ENCODE data around the gene GALR3. TPM values are rescaled to one million over a fixed set of nuclear protein-coding genes. Genes with fewer than 3 reads are reported as not detected.

Gene GALR3
- total RNA-seq, 1 donor from 2014 or later, result not detected

GRCh38 chr22:37822079-37822833 lies 926 bp upstream of the GALR3 start:
- no peak overlapping the region for H3K4me3 ChIP-seq
- no peak for DNase-seq (ENCODE audit: extremely low spot score in 2 of 2)
- H3K36me3 ChIP-seq, result no peaks in the 10 kb centered on the region
- H3K27ac ChIP-seq, result no peak overlapping the region
- intact Hi-C loops (cut with DNase I), result loop anchor here (2.0 kb wide), 1 partner anchor 143 kb away; no protein-coding TSS in a partner anchor
- no peaks in the 10 kb centered on the region for H3K9me3 ChIP-seq
- H3K4me1 ChIP-seq, result peaks cover 23% of the 10 kb centered on the region
- TF ChIP-seq POLR2AphosphoS5 (IDR thresholded peaks at IDR 0.05; ENCODE audit: insufficient read depth in 1 of 2, low read depth in 1 of 2) (no peak), POLR2A (IDR thresholded peaks at IDR 0.05) (no peak), CTCF (IDR thresholded peaks at IDR 0.05) (no peak)
- H3K27me3 ChIP-seq, result no peaks in the 10 kb centered on the region

- intact Hi-C loops (cut with DNase I), result no loop called here
Observed at GRCh38 chr22:37824674-37825641, 1.8 kb downstream of the GALR3 start.

DNA sequence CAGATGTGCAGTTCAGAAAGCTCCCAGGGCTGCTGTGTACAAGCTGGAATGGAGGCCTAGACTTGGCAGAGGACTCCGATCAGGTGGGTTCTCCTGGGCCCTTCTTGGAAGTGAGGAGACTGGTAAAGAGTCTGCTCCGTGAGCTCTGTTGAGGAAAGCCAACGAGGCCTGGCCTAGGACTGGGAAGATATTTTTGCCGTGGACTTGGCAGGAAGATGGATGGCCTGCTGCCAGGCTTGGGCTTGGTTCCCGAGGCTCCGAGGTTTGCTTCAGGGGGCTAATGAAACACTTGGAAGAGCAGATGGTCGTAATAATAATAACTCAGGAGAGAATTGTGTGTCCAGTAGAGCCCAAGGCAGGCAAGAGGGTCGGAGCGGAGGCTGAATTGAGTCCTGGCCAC lies 3.9 kb downstream of the GALR3 start:
- intact Hi-C loops (cut with DNase I), result no loop called here
- Histone ChIP-seq H3K9me3 (no peaks in the 10 kb centered on the region), H3K27ac (no peak overlapping the region), H3K27me3 (no peaks in the 10 kb centered on the region), H3K36me3 (peaks cover 0 to 13% of the 10 kb centered on the region in 2 donors), H3K4me3 (no peak overlapping the region), H3K4me1 (peaks cover 6% of the 10 kb centered on the region)
- DNase-seq (ENCODE audit: extremely low spot score in 2 of 2), result no peak
- TF ChIP-seq CTCF (IDR thresholded peaks at IDR 0.05), result no peak
- TF ChIP-seq POLR2AphosphoS5 (IDR thresholded peaks at IDR 0.05; ENCODE audit: insufficient read depth in 1 of 2, low read depth in 1 of 2), result no peak
- TF ChIP-seq POLR2A (IDR thresholded peaks at IDR 0.05), result no peak

More at GRCh38 chr22:37824674-37825641, 1.8 kb downstream of the GALR3 start:
- H3K27ac ChIP-seq, result no peak overlapping the region
- H3K9me3 ChIP-seq, result no peaks in the 10 kb centered on the region
- no peak for TF ChIP-seq POLR2AphosphoS5 (IDR thresholded peaks at IDR 0.05; ENCODE audit: insufficient read depth in 1 of 2, low read depth in 1 of 2)
- TF ChIP-seq POLR2A (IDR thresholded peaks at IDR 0.05), result no peak
- TF ChIP-seq CTCF (IDR thresholded peaks at IDR 0.05), result no peak
- H3K27me3 ChIP-seq, result no peaks in the 10 kb centered on the region
- H3K36me3 ChIP-seq, result no peaks in the 10 kb centered on the region
- peaks cover 6% of the 10 kb centered on the region for H3K4me1 ChIP-seq
- no peak for DNase-seq (ENCODE audit: extremely low spot score in 2 of 2)
- peak overlapping the region; percentile 21 to 44 for H3K4me3 ChIP-seq

- intact Hi-C loops (cut with DNase I), result no loop called here
- no peak for DNase-seq (ENCODE audit: extremely low spot score in 2 of 2)
- Histone ChIP-seq H3K27me3 (no peaks in the 10 kb centered on the region), H3K4me1 (peaks cover 6% of the 10 kb centered on the region), H3K9me3 (no peaks in the 10 kb centered on the region), H3K27ac (no peak overlapping the region), H3K36me3 (peaks cover 0 to 36% of the 10 kb centered on the region in 2 donors), H3K4me3 (no peak overlapping the region)
- TF ChIP-seq POLR2A (IDR thresholded peaks at IDR 0.05) (no peak), CTCF (IDR thresholded peaks at IDR 0.05) (no peak), POLR2AphosphoS5 (IDR thresholded peaks at IDR 0.05; ENCODE audit: insufficient read depth in 1 of 2, low read depth in 1 of 2) (no peak)
Observed at GRCh38 chr22:37830093-37830842, 7.1 kb downstream of the GALR3 start.
